ENCODE results near the gene RAB14.

RAB14 gene

GRCh38 chr9:121201738-121202533 lies at the start of gene RAB14:
RAB14 (minus strand) TSS chr9:121201869; CDS start chr9:121193412, 8,457 bp downstream.
- DNase-seq, result peak; percentile 100

GRCh38 chr9:121249563-121249962 lies 47.9 kb upstream of the RAB14 start:
- DNase-seq, result peak; percentile 54

- no peak for DNase-seq
Measured at GRCh38 chr9:121246821-121247561, 45.3 kb upstream of the RAB14 start.

GRCh38 chr9:121242959-121243346 lies 41.3 kb upstream of the RAB14 start:
- no peak for DNase-seq

GRCh38 chr9:121242219-121242958 lies 40.7 kb upstream of the RAB14 start:
- DNase-seq, result no peak

GRCh38 chr9:121240472-121241135 lies 38.9 kb upstream of the RAB14 start:
- DNase-seq, result no peak

- no peak for DNase-seq
Measured at GRCh38 chr9:121239851-121240250, 38.2 kb upstream of the RAB14 start.

GRCh38 chr9:121239071-121239470 lies 37.4 kb upstream of the RAB14 start:
- DNase-seq, result no peak

GRCh38 chr9:121237916-121238315 lies 36.2 kb upstream of the RAB14 start:
- DNase-seq, result no peak

GRCh38 chr9:121235512-121235911 lies 33.8 kb upstream of the RAB14 start:
- no peak for DNase-seq

GRCh38 chr9:121234832-121235161 lies 33.1 kb upstream of the RAB14 start:
- DNase-seq, result no peak

- peak; percentile 77 for DNase-seq
Measured at GRCh38 chr9:121233906-121234831, 32.5 kb upstream of the RAB14 start.

- DNase-seq, result peak; percentile 62
Measured at GRCh38 chr9:121232251-121232650, 30.6 kb upstream of the RAB14 start.

- DNase-seq, result no peak
Measured at GRCh38 chr9:121230256-121230655, 28.6 kb upstream of the RAB14 start.

- peak; percentile 57 for DNase-seq
Measured at GRCh38 chr9:121227862-121228261, 26.2 kb upstream of the RAB14 start.

- no peak for DNase-seq
Measured at GRCh38 chr9:121226175-121226574, 24.5 kb upstream of the RAB14 start.

GRCh38 chr9:121225240-121225639 lies 23.6 kb upstream of the RAB14 start:
- no peak for DNase-seq

GRCh38 chr9:121222524-121223171 lies 21.0 kb upstream of the RAB14 start:
- peak; percentile 78 for DNase-seq

GRCh38 chr9:121221664-121222055 lies 20.0 kb upstream of the RAB14 start:
- no peak for DNase-seq

- DNase-seq, result peak; percentile 41
Measured at GRCh38 chr9:121220996-121221663, 19.5 kb upstream of the RAB14 start.

- no peak for DNase-seq
Measured at GRCh38 chr9:121219530-121219929, 17.9 kb upstream of the RAB14 start.
